ENCODE results near the gene DHX38. TPM values are rescaled to one million over a fixed set of nuclear protein-coding genes. Genes with fewer than 3 reads are reported as not detected.

Gene DHX38
- total and polyA plus RNA-seq, 5 donors, result 27.7 to 45.9 (median 41.5) TPM

- no peaks in the 10 kb centered on the region for H3K9me3 ChIP-seq (ENCODE audit: control insufficient read depth, low read length)
- H3K4me3 ChIP-seq (ENCODE audit: low read length), result no peak overlapping the region
- ATAC-seq (no peak), DNase-seq (no peak)
- H3K27me3 ChIP-seq (ENCODE audit: control insufficient read depth, insufficient read depth), result no peaks in the 10 kb centered on the region
- H3K4me1 ChIP-seq (ENCODE audit: control insufficient read depth, insufficient read depth, low read length), result peaks cover 6% of the 10 kb centered on the region
- peak overlapping the region; percentile 36 for H3K27ac ChIP-seq (ENCODE audit: low read length)
- intact Hi-C loops (cut with DNase I), result no loop called here
- WGBS, result 98% methylated on average over 10 of the region's 10 CpGs
Measured at GRCh38 chr16:72084445-72084844, 9.2 kb upstream of the DHX38 start.

- DNase-seq (peak; percentile 61 to 87 (median 71)), ATAC-seq (peak; percentile 86 to 87)
- intact Hi-C loops (cut with DNase I), result no loop called here
- Histone ChIP-seq H3K27ac (ENCODE audit: low read length) (peak overlapping the region; percentile 36), H3K27me3 (ENCODE audit: control insufficient read depth, insufficient read depth) (no peaks in the 10 kb centered on the region), H3K9me3 (ENCODE audit: control insufficient read depth, low read length) (no peaks in the 10 kb centered on the region), H3K4me1 (ENCODE audit: control insufficient read depth, insufficient read depth, low read length) (peaks cover 6% of the 10 kb centered on the region), H3K4me3 (ENCODE audit: low read length) (no peak overlapping the region)
- WGBS, result 77% methylated on average over 2 of the region's 2 CpGs
Measured at GRCh38 chr16:72085002-72085401, 8.6 kb upstream of the DHX38 start.

GRCh38 chr16:72091217-72091616 is 2.4 kb upstream of the DHX38 start:
- no peaks in the 10 kb centered on the region for H3K9me3 ChIP-seq (ENCODE audit: control insufficient read depth, low read length)
- H3K4me3 ChIP-seq (ENCODE audit: low read length), result no peak overlapping the region
- no peaks in the 10 kb centered on the region for H3K27me3 ChIP-seq (ENCODE audit: control insufficient read depth, insufficient read depth)
- ATAC-seq (no peak), DNase-seq (no peak)
- peaks cover 3% of the 10 kb centered on the region for H3K4me1 ChIP-seq (ENCODE audit: control insufficient read depth, insufficient read depth, low read length)
- 84% methylated on average over 3 of the region's 3 CpGs for WGBS
- no peak overlapping the region for H3K27ac ChIP-seq (ENCODE audit: low read length)
- intact Hi-C loops (cut with DNase I), result loop anchor here in 1 of 4 donors (10.0 kb wide), 1 partner anchor 76 kb away; no protein-coding TSS in a partner anchor

GRCh38 chr16:72092832-72093447 is 707 bp upstream of the DHX38 start:
- peaks cover 3% of the 10 kb centered on the region for H3K4me1 ChIP-seq (ENCODE audit: control insufficient read depth, insufficient read depth, low read length)
- H3K27ac ChIP-seq (ENCODE audit: low read length), result peak overlapping the region; percentile 94
- under 1% methylated on average over 22 of the region's 22 CpGs for whole genome bisulfite sequencing
- intact Hi-C loops (cut with DNase I), result loop anchor here in 1 of 4 donors (10.0 kb wide), 1 partner anchor 78 kb away; no protein-coding TSS in a partner anchor
- no peaks in the 10 kb centered on the region for H3K9me3 ChIP-seq (ENCODE audit: control insufficient read depth, low read length)
- DNase-seq (peak in 1 of 3 donors; percentile 42), ATAC-seq (peak in 1 of 2 donors; percentile 53)
- H3K27me3 ChIP-seq (ENCODE audit: control insufficient read depth, insufficient read depth), result no peaks in the 10 kb centered on the region
- peak overlapping the region; percentile 72 for H3K4me3 ChIP-seq (ENCODE audit: low read length)

- peak overlapping the region; percentile 72 for H3K4me3 ChIP-seq (ENCODE audit: low read length)
- intact Hi-C loops (cut with DNase I), result loop anchor here in 1 of 4 donors (10.0 kb wide), 1 partner anchor 79 kb away; no protein-coding TSS in a partner anchor
- 2% methylated on average over 11 of the region's 11 CpGs for WGBS
- H3K4me1 ChIP-seq (ENCODE audit: control insufficient read depth, insufficient read depth, low read length), result peaks cover 3% of the 10 kb centered on the region
- DNase-seq (no peak), ATAC-seq (peak in 1 of 2 donors; percentile 6)
- H3K9me3 ChIP-seq (ENCODE audit: control insufficient read depth, low read length), result no peaks in the 10 kb centered on the region
- no peaks in the 10 kb centered on the region for H3K27me3 ChIP-seq (ENCODE audit: control insufficient read depth, insufficient read depth)
- peak overlapping the region; percentile 95 for H3K27ac ChIP-seq (ENCODE audit: low read length)
Measured at GRCh38 chr16:72094266-72094610, 591 bp downstream of the DHX38 start.

GRCh38 chr16:72098936-72099335 is 5.3 kb downstream of the DHX38 start:
- 79% methylated on average over 15 of the region's 15 CpGs for WGBS
- no peak overlapping the region for H3K4me3 ChIP-seq (ENCODE audit: low read length)
- no peaks in the 10 kb centered on the region for H3K9me3 ChIP-seq (ENCODE audit: control insufficient read depth, low read length)
- DNase-seq (no peak), ATAC-seq (peak in 1 of 2 donors; percentile 4)
- no peaks in the 10 kb centered on the region for H3K27me3 ChIP-seq (ENCODE audit: control insufficient read depth, insufficient read depth)
- intact Hi-C loops (cut with DNase I), result loop anchor here in 1 of 4 donors (10.0 kb wide), 1 partner anchor 84 kb away; no protein-coding TSS in a partner anchor
- no peak overlapping the region for H3K27ac ChIP-seq (ENCODE audit: low read length)
- H3K4me1 ChIP-seq (ENCODE audit: control insufficient read depth, insufficient read depth, low read length), result no peaks in the 10 kb centered on the region

- Histone ChIP-seq H3K27ac (ENCODE audit: low read length) (no peak overlapping the region), H3K4me3 (ENCODE audit: low read length) (no peak overlapping the region), H3K9me3 (ENCODE audit: control insufficient read depth, low read length) (no peaks in the 10 kb centered on the region), H3K4me1 (ENCODE audit: control insufficient read depth, insufficient read depth, low read length) (no peaks in the 10 kb centered on the region), H3K27me3 (ENCODE audit: control insufficient read depth, insufficient read depth) (no peaks in the 10 kb centered on the region)
- 66% methylated on average over 12 of the region's 12 CpGs for WGBS
- peak; percentile 66 to 79 for ATAC-seq
- intact Hi-C loops (cut with DNase I), result loop anchor here in 1 of 4 donors (10.0 kb wide), 1 partner anchor 85 kb away; no protein-coding TSS in a partner anchor
- no peak for DNase-seq
Measured at GRCh38 chr16:72099377-72099818, 5.8 kb downstream of the DHX38 start.

GRCh38 chr16:72101195-72101594 is 7.5 kb downstream of the DHX38 start:
- WGBS, result 60% methylated on average over 10 of the region's 10 CpGs
- no peaks in the 10 kb centered on the region for H3K4me1 ChIP-seq (ENCODE audit: control insufficient read depth, insufficient read depth, low read length)
- no peak overlapping the region for H3K4me3 ChIP-seq (ENCODE audit: low read length)
- H3K9me3 ChIP-seq (ENCODE audit: control insufficient read depth, low read length), result no peaks in the 10 kb centered on the region
- DNase-seq (no peak), ATAC-seq (no peak)
- intact Hi-C loops (cut with DNase I), result loop anchor here in 2 of 4 donors (5.0 kb wide), 1 partner anchor 34 kb away; no protein-coding TSS in a partner anchor
- no peak overlapping the region for H3K27ac ChIP-seq (ENCODE audit: low read length)
- H3K27me3 ChIP-seq (ENCODE audit: control insufficient read depth, insufficient read depth), result no peaks in the 10 kb centered on the region

- no peak for ATAC-seq
- H3K4me1 ChIP-seq (ENCODE audit: control insufficient read depth, insufficient read depth, low read length), result no peaks in the 10 kb centered on the region
- H3K9me3 ChIP-seq (ENCODE audit: control insufficient read depth, low read length), result no peaks in the 10 kb centered on the region
- no peak overlapping the region for H3K27ac ChIP-seq (ENCODE audit: low read length)
- no peak for DNase-seq
- intact Hi-C loops (cut with DNase I), result loop anchor here in 2 of 4 donors (5.0 kb wide), 1 partner anchor 38 kb away; no protein-coding TSS in a partner anchor
- no peak overlapping the region for H3K4me3 ChIP-seq (ENCODE audit: low read length)
- H3K27me3 ChIP-seq (ENCODE audit: control insufficient read depth, insufficient read depth), result no peaks in the 10 kb centered on the region
- 94% methylated on average over 9 of the region's 9 CpGs for WGBS
Measured at GRCh38 chr16:72104905-72105304, 11.3 kb downstream of the DHX38 start.

GRCh38 chr16:72105978-72106377 is 12.3 kb downstream of the DHX38 start:
- H3K4me1 ChIP-seq (ENCODE audit: control insufficient read depth, insufficient read depth, low read length), result no peaks in the 10 kb centered on the region
- no peak for ATAC-seq
- H3K9me3 ChIP-seq (ENCODE audit: control insufficient read depth, low read length), result no peaks in the 10 kb centered on the region
- no peak overlapping the region for H3K27ac ChIP-seq (ENCODE audit: low read length)
- no peak for DNase-seq
- 98% methylated on average over 12 of the region's 12 CpGs for WGBS
- no peak overlapping the region for H3K4me3 ChIP-seq (ENCODE audit: low read length)
- intact Hi-C loops (cut with DNase I), result no loop called here
- H3K27me3 ChIP-seq (ENCODE audit: control insufficient read depth, insufficient read depth), result no peaks in the 10 kb centered on the region

- ATAC-seq, result no peak
Measured at GRCh38 chr16:72107371-72107770, 13.7 kb downstream of the DHX38 start.

More at GRCh38 chr16:72107371-72107770, 13.7 kb downstream of the DHX38 start:
- Histone ChIP-seq H3K4me1 (ENCODE audit: control insufficient read depth, insufficient read depth, low read length) (no peaks in the 10 kb centered on the region), H3K27me3 (ENCODE audit: control insufficient read depth, insufficient read depth) (no peaks in the 10 kb centered on the region), H3K9me3 (ENCODE audit: control insufficient read depth, low read length) (no peaks in the 10 kb centered on the region), H3K4me3 (ENCODE audit: low read length) (no peak overlapping the region), H3K27ac (ENCODE audit: low read length) (no peak overlapping the region)
- intact Hi-C loops (cut with DNase I), result no loop called here
- DNase-seq, result no peak
- 92% methylated on average over 17 of the region's 17 CpGs for WGBS
